WTC11 (cell line): ENCODE results near the gene FBXO15. TPM values are rescaled to one million over a fixed set of nuclear protein-coding genes. Genes with fewer than 3 reads are reported as not detected.

Source experiments
- ATAC-seq: fragments of 200-7000 bp; cut with Tn5 transposase; 2 replicates; pipeline ENCODE4 v1.10.0; 2021; ENCODE audit warnings: mild to moderate bottlenecking, moderate library complexity
- CTCF ChIA-PET: fragments of 300-600 bp; sonication (Branson Sonifier 250); formaldehyde crosslinking; loops from one replicate; lab custom pipeline; 2021; ENCODE audit warnings: antibody characterized with exemption; lab: Charles Lee
- POLR2A ChIA-PET: fragments of 350-600 bp; sonication (Branson Sonifier 250); formaldehyde crosslinking; loops from one replicate; lab custom pipeline; 2021; ENCODE audit warnings: antibody characterized with exemption; lab: Charles Lee
- DNase-seq: peaks from one replicate; pipeline ENCODE4 v3.0.0; 2021; ENCODE audit warnings: low spot score
- H3K27ac Mint-ChIP-seq: 2 replicates; pipeline ENCODE4 v1.8.0; 2021; ENCODE audit warnings: mixed read lengths
- H3K27me3 Mint-ChIP-seq: 2 replicates; pipeline ENCODE4 v1.8.0; 2021; ENCODE audit warnings: low read depth, mild to moderate bottlenecking, moderate library complexity, mixed read lengths
- H3K36me3 Mint-ChIP-seq: 2 replicates; pipeline ENCODE4 v1.8.0; 2021; ENCODE audit warnings: mixed read lengths
- H3K4me1 Mint-ChIP-seq: 2 replicates; pipeline ENCODE4 v1.8.0; 2022; ENCODE audit warnings: mixed read lengths
- H3K4me3 Mint-ChIP-seq: 2 replicates; pipeline ENCODE4 v1.8.0; 2021; ENCODE audit warnings: mild to moderate bottlenecking, moderate library complexity, mixed read lengths
- H3K9me3 Mint-ChIP-seq: 2 replicates; pipeline ENCODE4 v1.8.0; 2021; ENCODE audit warnings: mixed read lengths
- NFYB ChIP-seq: sonication (generic); formaldehyde crosslinking; conservative IDR thresholded peaks from 2 replicates; pipeline ENCODE4 v1.8.0; 2022; ENCODE audit warnings: low read depth, missing genetic modification reagents
- NR1H2 ChIP-seq: sonication (generic); formaldehyde crosslinking; IDR thresholded peaks from 2 replicates; pipeline ENCODE4 v1.9.0; 2021; ENCODE audit warnings: mild to moderate bottlenecking, moderate library complexity, missing genetic modification reagents
- SMAD3 ChIP-seq: sonication (generic); formaldehyde crosslinking; IDR thresholded peaks from 2 replicates; pipeline ENCODE4 v1.8.0; 2022; ENCODE audit warnings: missing genetic modification reagents, mild to moderate bottlenecking, borderline replicate concordance
- SOX15 ChIP-seq: fragments of 250-450 bp; sonication (Bioruptor Pico); IDR thresholded peaks from 2 replicates; pipeline ENCODE4 v1.9.0; 2021; ENCODE audit warnings: mild to moderate bottlenecking
- ZBTB21 ChIP-seq: sonication (generic); formaldehyde crosslinking; IDR thresholded peaks from 2 replicates; pipeline ENCODE4 v1.8.1; 2023; ENCODE audit warnings: mild to moderate bottlenecking, missing genetic modification reagents, borderline replicate concordance
- total RNA-seq: library from RNA; stranded (reverse); gene quantifications from 3 replicates; pipeline ENCODE4 v1.2.3, GENCODE V29; 2021
- TF ChIP-seq, protein P1 (sequence below): sonication (generic); formaldehyde crosslinking; conservative IDR thresholded peaks from 2 replicates; pipeline ENCODE4 v1.8.1; 2022; ENCODE audit warnings: mild to moderate bottlenecking, missing genetic modification reagents
- TF ChIP-seq, protein P2 (sequence below): sonication (generic); formaldehyde crosslinking; IDR thresholded peaks from 2 replicates; pipeline ENCODE4 v1.8.0; 2022; ENCODE audit warnings: missing genetic modification reagents
- TF ChIP-seq, protein P3 (sequence below): fragments of 250-450 bp; sonication (Bioruptor Pico); IDR thresholded peaks from 2 replicates; pipeline ENCODE4 v1.9.0; 2021; ENCODE audit warnings: moderate library complexity, mild to moderate bottlenecking, inconsistent platforms, borderline replicate concordance
- TF ChIP-seq, protein P4 (sequence below): sonication (generic); formaldehyde crosslinking; IDR thresholded peaks from 2 replicates; pipeline ENCODE4 v1.8.0; 2022; ENCODE audit warnings: mild to moderate bottlenecking, missing genetic modification reagents
- TF ChIP-seq, protein P5 (sequence below): sonication (generic); formaldehyde crosslinking; IDR thresholded peaks from 2 replicates; pipeline ENCODE4 v1.8.0; 2023; ENCODE audit warnings: missing genetic modification reagents
- TF ChIP-seq, protein P6 (sequence below): sonication (generic); formaldehyde crosslinking; IDR thresholded peaks from 2 replicates; pipeline ENCODE4 v1.8.1; 2022; ENCODE audit warnings: mild to moderate bottlenecking, moderate library complexity, missing genetic modification reagents
- TF ChIP-seq, protein P7 (sequence below): fragments of 250-450 bp; sonication (Bioruptor Pico); IDR thresholded peaks from 2 replicates; pipeline ENCODE4 v1.9.0; 2021; ENCODE audit warnings: mild to moderate bottlenecking
- TF ChIP-seq, protein P8 (sequence below): sonication (generic); formaldehyde crosslinking; IDR thresholded peaks from 2 replicates; pipeline ENCODE4 v1.8.1; 2023; ENCODE audit warnings: mild to moderate bottlenecking, missing genetic modification reagents, borderline replicate concordance
- TF ChIP-seq, protein P9 (sequence below): sonication (generic); formaldehyde crosslinking; IDR thresholded peaks from 2 replicates; pipeline ENCODE4 v1.8.1; 2023; ENCODE audit warnings: mild to moderate bottlenecking, missing genetic modification reagents, moderate library complexity

The FBXO15 gene
- total RNA-seq, 1 experiment from 2014 or later = 0.96 TPM

DNA sequence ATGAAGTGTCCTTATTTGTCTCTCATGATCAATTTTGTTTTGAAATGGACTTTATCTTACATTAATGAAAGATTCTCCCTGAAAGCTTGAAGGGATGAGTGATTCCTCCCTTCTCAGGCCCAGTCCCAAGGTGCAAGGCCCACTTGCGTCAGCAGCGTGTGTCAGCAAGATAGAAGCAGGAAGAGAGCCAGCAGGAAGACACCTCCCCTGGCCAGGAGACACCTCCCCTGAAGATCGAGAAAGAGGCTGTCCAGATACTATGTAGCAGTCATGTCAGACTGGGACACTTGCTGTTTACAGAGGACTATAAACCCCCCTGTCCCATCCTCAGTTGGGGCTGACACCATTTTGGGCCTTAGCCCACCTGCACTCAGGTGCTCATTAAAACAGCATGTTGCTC, 39.0 kb upstream of the FBXO15 start (continued):
- TF ChIP-seq, protein P1, sequence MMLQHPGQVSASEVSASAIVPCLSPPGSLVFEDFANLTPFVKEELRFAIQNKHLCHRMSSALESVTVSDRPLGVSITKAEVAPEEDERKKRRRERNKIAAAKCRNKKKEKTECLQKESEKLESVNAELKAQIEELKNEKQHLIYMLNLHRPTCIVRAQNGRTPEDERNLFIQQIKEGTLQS = no peak
- TF ChIP-seq ZBTB21 (CRISPR knock-in tag) = no peak

DNA sequence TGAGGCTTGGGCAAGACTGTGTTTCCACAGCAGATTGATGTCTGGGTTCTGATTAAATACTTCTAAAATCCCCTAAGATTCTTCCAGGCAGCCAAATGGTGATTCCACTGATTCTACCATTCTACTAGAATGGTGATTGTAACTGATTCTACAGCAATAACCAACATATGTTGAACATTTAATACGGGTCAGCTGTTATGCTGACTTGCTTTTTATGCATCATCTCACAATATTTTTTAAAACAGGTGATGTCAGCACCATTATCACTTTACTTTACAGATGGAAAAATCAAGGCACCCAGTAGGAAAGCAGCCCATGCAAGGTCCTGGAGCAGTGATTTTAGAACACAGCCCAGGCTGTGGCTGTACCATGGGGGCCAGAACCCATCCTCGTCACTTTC, 38.2 kb upstream of the FBXO15 start:
- no peak overlapping the region for H3K27ac Mint-ChIP-seq
- no peaks in the 10 kb centered on the region for H3K9me3 Mint-ChIP-seq
- ATAC-seq (no peak), DNase-seq (no peak)
- POLR2A ChIA-PET = no interaction called here
- CTCF ChIA-PET = interaction anchor here (1.2 kb wide), 1 partner anchor 105 kb away, joined by 3 read pairs; no protein-coding TSS in a partner anchor
- TF ChIP-seq, protein P2, sequence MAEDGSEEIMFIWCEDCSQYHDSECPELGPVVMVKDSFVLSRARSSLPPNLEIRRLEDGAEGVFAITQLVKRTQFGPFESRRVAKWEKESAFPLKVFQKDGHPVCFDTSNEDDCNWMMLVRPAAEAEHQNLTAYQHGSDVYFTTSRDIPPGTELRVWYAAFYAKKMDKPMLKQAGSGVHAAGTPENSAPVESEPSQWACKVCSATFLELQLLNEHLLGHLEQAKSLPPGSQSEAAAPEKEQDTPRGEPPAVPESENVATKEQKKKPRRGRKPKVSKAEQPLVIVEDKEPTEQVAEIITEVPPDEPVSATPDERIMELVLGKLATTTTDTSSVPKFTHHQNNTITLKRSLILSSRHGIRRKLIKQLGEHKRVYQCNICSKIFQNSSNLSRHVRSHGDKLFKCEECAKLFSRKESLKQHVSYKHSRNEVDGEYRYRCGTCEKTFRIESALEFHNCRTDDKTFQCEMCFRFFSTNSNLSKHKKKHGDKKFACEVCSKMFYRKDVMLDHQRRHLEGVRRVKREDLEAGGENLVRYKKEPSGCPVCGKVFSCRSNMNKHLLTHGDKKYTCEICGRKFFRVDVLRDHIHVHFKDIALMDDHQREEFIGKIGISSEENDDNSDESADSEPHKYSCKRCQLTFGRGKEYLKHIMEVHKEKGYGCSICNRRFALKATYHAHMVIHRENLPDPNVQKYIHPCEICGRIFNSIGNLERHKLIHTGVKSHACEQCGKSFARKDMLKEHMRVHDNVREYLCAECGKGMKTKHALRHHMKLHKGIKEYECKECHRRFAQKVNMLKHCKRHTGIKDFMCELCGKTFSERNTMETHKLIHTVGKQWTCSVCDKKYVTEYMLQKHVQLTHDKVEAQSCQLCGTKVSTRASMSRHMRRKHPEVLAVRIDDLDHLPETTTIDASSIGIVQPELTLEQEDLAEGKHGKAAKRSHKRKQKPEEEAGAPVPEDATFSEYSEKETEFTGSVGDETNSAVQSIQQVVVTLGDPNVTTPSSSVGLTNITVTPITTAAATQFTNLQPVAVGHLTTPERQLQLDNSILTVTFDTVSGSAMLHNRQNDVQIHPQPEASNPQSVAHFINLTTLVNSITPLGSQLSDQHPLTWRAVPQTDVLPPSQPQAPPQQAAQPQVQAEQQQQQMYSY = no peak
- TF ChIP-seq, protein P3, sequence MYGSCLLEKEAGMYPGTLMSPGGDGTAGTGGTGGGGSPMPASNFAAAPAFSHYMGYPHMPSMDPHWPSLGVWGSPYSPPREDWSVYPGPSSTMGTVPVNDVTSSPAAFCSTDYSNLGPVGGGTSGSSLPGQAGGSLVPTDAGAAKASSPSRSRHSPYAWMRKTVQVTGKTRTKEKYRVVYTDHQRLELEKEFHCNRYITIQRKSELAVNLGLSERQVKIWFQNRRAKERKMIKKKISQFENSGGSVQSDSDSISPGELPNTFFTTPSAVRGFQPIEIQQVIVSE (CRISPR knock-in tag) = no peak
- TF ChIP-seq, protein P4, sequence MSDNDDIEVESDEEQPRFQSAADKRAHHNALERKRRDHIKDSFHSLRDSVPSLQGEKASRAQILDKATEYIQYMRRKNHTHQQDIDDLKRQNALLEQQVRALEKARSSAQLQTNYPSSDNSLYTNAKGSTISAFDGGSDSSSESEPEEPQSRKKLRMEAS (CRISPR knock-in tag) = no peak
- no peak for TF ChIP-seq NR1H2
- H3K4me1 Mint-ChIP-seq = peaks cover 26% of the 10 kb centered on the region
- no peaks in the 10 kb centered on the region for H3K36me3 Mint-ChIP-seq
- H3K27me3 Mint-ChIP-seq = no peaks in the 10 kb centered on the region
- H3K4me3 Mint-ChIP-seq = no peak overlapping the region

DNA sequence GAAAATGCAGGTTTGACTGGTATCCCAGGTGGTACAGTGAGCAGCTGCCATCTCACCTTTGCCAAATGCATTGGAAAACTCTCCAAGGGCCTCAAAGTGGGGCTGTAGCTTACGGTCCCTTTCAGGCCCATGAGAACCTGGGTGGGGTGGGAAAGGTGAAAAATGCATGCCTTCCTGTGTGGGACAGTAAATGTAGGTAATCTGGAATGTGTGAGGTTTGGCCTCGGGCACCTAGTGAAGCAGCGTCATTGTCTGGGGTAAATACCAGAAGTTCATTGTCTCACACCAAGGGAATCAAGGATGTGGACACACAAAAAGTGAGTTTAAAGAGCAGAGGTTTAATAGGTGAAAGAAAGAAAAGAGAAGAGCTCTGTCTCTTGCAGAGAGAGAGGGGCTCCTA, 37.2 kb upstream of the FBXO15 start:
- POLR2A ChIA-PET = no interaction called here
- Mint-ChIP-seq H3K4me1 (peaks cover 26% of the 10 kb centered on the region), H3K27ac (no peak overlapping the region), H3K9me3 (peaks cover 7% of the 10 kb centered on the region), H3K27me3 (no peaks in the 10 kb centered on the region), H3K4me3 (no peak overlapping the region), H3K36me3 (no peaks in the 10 kb centered on the region)
- TF ChIP-seq, protein P5, sequence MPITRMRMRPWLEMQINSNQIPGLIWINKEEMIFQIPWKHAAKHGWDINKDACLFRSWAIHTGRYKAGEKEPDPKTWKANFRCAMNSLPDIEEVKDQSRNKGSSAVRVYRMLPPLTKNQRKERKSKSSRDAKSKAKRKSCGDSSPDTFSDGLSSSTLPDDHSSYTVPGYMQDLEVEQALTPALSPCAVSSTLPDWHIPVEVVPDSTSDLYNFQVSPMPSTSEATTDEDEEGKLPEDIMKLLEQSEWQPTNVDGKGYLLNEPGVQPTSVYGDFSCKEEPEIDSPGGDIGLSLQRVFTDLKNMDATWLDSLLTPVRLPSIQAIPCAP (CRISPR knock-in tag) = no peak
- TF ChIP-seq, protein P6, sequence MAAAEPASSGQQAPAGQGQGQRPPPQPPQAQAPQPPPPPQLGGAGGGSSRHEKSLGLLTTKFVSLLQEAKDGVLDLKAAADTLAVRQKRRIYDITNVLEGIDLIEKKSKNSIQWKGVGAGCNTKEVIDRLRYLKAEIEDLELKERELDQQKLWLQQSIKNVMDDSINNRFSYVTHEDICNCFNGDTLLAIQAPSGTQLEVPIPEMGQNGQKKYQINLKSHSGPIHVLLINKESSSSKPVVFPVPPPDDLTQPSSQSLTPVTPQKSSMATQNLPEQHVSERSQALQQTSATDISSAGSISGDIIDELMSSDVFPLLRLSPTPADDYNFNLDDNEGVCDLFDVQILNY (CRISPR knock-in tag) = no peak
- TF ChIP-seq SOX15 (CRISPR knock-in tag) = no peak
- DNase-seq (no peak), ATAC-seq (peak; percentile 60)
- CTCF ChIA-PET = interaction anchor here (1.2 to 2.4 kb wide), 2 partner anchors 106 to 158 kb away, joined by 3 to 7 read pairs; no protein-coding TSS in a partner anchor

DNA sequence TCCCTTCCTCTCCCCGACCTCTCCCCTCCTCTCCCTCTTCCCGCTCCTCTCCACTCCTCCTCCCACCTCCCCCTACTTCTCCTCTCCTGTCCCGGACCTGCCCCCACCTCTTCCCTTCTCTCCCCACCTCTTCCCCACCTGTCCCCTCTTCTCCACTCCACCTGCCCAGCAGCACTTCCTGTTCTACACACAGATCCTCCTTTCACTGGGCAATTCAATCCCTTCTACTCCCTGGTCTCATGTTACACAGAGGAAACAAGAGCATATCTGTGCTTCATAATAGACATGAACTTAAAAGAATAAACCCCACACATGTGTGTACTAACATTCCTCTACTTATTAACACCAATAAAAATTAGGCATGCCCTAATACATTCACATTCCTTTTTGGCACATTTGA, 35.5 kb upstream of the FBXO15 start:
- ChIA-PET CTCF (interaction anchor here (2.4 kb wide), 1 partner anchor 159 kb away, joined by 7 read pairs; no protein-coding TSS in a partner anchor), POLR2A (no interaction called here)
- no peak for DNase-seq
- H3K4me3 Mint-ChIP-seq = no peak overlapping the region
- peaks cover 9% of the 10 kb centered on the region for H3K9me3 Mint-ChIP-seq
- ATAC-seq = no peak; the same call in 1 of the 2 replicates
- no peaks in the 10 kb centered on the region; the same call in 1 of the 2 replicates for H3K27me3 Mint-ChIP-seq
- no peaks in the 10 kb centered on the region for H3K36me3 Mint-ChIP-seq
- peaks cover 16% of the 10 kb centered on the region for H3K4me1 Mint-ChIP-seq
- no peak overlapping the region for H3K27ac Mint-ChIP-seq
- TF ChIP-seq, protein P7, sequence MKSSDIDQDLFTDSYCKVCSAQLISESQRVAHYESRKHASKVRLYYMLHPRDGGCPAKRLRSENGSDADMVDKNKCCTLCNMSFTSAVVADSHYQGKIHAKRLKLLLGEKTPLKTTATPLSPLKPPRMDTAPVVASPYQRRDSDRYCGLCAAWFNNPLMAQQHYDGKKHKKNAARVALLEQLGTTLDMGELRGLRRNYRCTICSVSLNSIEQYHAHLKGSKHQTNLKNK = no peak
- TF ChIP-seq, protein P6 (CRISPR knock-in tag) = no peak
- TF ChIP-seq NFYB (no peak), SMAD3 (CRISPR knock-in tag) (no peak)
- TF ChIP-seq, protein P8, sequence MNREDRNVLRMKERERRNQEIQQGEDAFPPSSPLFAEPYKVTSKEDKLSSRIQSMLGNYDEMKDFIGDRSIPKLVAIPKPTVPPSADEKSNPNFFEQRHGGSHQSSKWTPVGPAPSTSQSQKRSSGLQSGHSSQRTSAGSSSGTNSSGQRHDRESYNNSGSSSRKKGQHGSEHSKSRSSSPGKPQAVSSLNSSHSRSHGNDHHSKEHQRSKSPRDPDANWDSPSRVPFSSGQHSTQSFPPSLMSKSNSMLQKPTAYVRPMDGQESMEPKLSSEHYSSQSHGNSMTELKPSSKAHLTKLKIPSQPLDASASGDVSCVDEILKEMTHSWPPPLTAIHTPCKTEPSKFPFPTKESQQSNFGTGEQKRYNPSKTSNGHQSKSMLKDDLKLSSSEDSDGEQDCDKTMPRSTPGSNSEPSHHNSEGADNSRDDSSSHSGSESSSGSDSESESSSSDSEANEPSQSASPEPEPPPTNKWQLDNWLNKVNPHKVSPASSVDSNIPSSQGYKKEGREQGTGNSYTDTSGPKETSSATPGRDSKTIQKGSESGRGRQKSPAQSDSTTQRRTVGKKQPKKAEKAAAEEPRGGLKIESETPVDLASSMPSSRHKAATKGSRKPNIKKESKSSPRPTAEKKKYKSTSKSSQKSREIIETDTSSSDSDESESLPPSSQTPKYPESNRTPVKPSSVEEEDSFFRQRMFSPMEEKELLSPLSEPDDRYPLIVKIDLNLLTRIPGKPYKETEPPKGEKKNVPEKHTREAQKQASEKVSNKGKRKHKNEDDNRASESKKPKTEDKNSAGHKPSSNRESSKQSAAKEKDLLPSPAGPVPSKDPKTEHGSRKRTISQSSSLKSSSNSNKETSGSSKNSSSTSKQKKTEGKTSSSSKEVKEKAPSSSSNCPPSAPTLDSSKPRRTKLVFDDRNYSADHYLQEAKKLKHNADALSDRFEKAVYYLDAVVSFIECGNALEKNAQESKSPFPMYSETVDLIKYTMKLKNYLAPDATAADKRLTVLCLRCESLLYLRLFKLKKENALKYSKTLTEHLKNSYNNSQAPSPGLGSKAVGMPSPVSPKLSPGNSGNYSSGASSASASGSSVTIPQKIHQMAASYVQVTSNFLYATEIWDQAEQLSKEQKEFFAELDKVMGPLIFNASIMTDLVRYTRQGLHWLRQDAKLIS (CRISPR knock-in tag) = no peak
- TF ChIP-seq, protein P9, sequence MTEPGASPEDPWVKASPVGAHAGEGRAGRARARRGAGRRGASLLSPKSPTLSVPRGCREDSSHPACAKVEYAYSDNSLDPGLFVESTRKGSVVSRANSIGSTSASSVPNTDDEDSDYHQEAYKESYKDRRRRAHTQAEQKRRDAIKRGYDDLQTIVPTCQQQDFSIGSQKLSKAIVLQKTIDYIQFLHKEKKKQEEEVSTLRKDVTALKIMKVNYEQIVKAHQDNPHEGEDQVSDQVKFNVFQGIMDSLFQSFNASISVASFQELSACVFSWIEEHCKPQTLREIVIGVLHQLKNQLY (CRISPR knock-in tag) = no peak
